HUES6 (cell line): ENCODE results near the gene RAD51B.

Source experiments
- H3K27ac ChIP-seq: 2 replicates; pipeline ENCODE4 v1.7.0; 2013; ENCODE audit warnings: low read depth, mild to moderate bottlenecking, low read length, inconsistent platforms
- H3K27me3 ChIP-seq: 2 replicates; pipeline ENCODE4 v1.6.1; 2013; ENCODE audit warnings: low read length; ENCODE audit not compliant: control insufficient read depth, insufficient read depth
- H3K36me3 ChIP-seq: 2 replicates; pipeline ENCODE4 v1.6.1; 2013; ENCODE audit warnings: low read length; ENCODE audit not compliant: control insufficient read depth, insufficient read depth
- H3K4me1 ChIP-seq: 2 replicates; pipeline ENCODE4 v1.6.1; 2013; ENCODE audit warnings: low read length; ENCODE audit not compliant: control insufficient read depth, insufficient read depth
- H3K4me3 ChIP-seq: 2 replicates; pipeline ENCODE4 v1.5.1; 2013; ENCODE audit warnings: low read depth, low read length
- H3K9ac ChIP-seq: one replicate; pipeline ENCODE4 v1.6.1; 2013; ENCODE audit warnings: mild to moderate bottlenecking, low read length
- H3K9me3 ChIP-seq: 2 replicates; pipeline ENCODE4 v1.6.1; 2013; ENCODE audit warnings: low read depth, low read length; ENCODE audit not compliant: control insufficient read depth, insufficient read depth

Gene RAD51B

DNA sequence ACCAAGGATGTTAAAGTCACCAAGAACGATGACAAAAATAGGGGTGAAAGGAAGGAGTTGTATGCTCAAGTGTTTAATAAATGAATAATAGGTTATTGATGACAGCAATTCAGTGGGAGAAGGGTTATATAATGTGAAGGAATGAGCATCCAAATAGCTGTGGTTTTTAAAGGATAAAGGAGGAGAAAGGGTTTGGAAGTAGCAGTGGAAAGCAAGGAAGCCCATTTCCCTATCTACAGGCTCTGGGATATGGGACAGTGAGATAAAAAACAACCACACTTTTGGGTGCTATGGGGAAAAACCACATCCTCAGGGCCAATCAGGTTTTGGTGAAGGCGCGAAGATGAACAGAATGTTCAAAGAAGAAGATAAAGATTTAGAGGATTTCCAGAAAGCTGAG, 714.7 kb downstream of the RAD51B start:
- H3K9ac ChIP-seq: no peak overlapping the region
- no peaks in the 10 kb centered on the region for H3K36me3 ChIP-seq
- H3K4me3 ChIP-seq: no peak overlapping the region
- H3K27me3 ChIP-seq: no peaks in the 10 kb centered on the region
- H3K4me1 ChIP-seq: peaks cover 4% of the 10 kb centered on the region; the same call in 1 of the 2 replicates
- H3K9me3 ChIP-seq: peaks cover 23% of the 10 kb centered on the region; the same call in 1 of the 2 replicates
- H3K27ac ChIP-seq: no peak overlapping the region

DNA sequence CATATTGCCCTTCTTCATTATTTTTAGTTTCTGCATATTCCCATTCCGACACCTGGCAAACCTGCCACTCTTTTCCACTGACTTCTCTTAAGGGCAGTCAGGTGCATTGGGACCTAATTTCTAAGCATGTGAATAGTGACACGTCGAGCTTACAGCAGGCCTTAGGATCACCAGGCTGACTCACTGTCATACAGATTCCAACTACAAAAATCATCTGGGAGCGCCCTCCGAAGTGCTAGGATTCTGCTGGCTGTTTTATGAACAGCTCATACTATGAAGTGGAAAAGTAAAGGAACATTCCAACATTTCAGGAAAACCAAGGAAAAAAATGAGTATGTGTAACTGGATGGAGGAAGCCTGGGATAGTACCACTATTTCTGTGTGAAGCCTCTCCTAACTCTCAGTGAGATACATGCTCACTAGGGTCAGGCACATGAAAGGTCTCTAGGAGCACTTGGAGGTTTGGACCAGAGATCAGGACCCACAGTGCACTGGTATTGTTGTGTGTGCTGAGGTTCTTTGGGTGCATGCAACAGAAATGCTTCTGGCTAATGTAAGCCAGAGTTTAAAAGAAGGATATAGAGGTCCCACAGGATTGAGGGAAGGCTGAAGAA, 715.9 kb downstream of the RAD51B start:
- H3K9me3 ChIP-seq: peaks cover 12% of the 10 kb centered on the region; the same call in 1 of the 2 replicates
- H3K27ac ChIP-seq: no peak overlapping the region
- H3K36me3 ChIP-seq: no peaks in the 10 kb centered on the region
- H3K9ac ChIP-seq: no peak overlapping the region
- peaks cover 6% of the 10 kb centered on the region; the same call in 1 of the 2 replicates for H3K4me1 ChIP-seq
- H3K4me3 ChIP-seq: no peak overlapping the region
- H3K27me3 ChIP-seq: no peaks in the 10 kb centered on the region

DNA sequence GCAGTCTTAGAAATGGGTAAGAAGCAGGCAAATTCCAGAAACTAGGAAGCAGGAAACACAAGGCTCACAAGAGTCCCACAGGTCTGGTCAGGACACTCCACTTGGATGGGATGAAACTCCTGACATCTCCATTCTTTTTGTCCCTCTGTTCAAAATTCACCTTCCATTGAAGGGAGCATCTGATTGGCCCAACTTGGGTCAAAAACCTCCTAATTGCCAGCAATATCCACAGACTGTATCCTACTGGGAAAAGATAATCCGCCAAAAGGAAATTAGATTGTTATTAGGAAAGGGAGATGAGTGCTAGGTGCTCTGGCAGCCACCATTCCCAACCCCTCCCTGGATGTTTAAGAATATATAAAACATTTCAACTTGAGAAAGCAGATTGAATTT, 716.4 kb downstream of the RAD51B start:
- H3K4me3 ChIP-seq: no peak overlapping the region
- peaks cover 8% of the 10 kb centered on the region; the same call in 1 of the 2 replicates for H3K9me3 ChIP-seq
- H3K27me3 ChIP-seq: no peaks in the 10 kb centered on the region
- H3K36me3 ChIP-seq: no peaks in the 10 kb centered on the region
- H3K27ac ChIP-seq: no peak overlapping the region
- H3K4me1 ChIP-seq: peaks cover 6% of the 10 kb centered on the region; the same call in 1 of the 2 replicates
- H3K9ac ChIP-seq: no peak overlapping the region

DNA sequence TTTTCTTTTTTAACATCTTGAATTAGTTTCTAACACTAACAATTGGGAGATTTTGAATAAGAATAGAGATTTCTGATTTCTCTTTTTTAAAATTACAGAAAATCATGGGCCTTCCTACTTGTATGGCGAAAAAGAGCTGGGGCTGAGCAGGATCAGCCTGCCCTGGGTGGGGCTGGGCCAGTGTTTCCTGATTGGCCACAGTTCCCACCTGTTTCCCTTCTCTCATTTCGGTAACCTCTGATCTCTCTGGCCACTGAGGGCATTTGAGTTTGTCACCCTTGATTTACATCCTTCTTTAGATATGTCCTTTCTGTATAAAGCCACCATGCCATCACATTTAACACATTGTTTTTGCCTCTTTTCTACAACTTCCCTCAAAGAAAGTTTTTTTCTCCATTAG, 719.1 kb downstream of the RAD51B start:
- Histone ChIP-seq H3K4me1 (peaks cover 6% of the 10 kb centered on the region; the same call in 1 of the 2 replicates), H3K9me3 (no peaks in the 10 kb centered on the region)

DNA sequence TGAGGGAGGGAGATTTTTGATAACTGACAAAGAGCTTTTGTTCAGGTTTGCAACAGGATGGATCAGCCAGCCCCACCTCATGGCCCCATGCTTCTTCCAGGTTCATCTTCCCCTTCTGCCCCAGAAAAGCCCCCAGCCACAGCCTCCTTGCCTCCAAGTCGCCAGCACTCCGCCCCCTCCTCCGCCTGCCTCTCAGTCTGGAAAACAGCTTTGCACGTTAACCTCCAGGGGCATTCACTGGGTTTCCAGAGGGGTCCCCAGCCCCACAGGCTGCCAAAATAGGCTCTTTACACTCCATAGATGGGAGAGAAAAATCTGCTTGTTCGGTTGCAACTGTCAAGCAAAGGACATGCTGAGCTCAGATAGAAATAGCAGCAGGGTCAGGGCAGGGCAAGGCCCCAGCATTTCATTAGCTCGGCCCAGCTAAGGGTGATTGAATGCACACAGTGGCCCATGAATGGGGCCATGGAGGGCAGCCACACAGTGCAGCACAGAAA, 719.7 kb downstream of the RAD51B start:
- Histone ChIP-seq H3K27ac (no peak overlapping the region), H3K4me1 (peaks cover 6% of the 10 kb centered on the region; the same call in 1 of the 2 replicates), H3K27me3 (no peaks in the 10 kb centered on the region), H3K9me3 (no peaks in the 10 kb centered on the region), H3K9ac (no peak overlapping the region), H3K36me3 (no peaks in the 10 kb centered on the region), H3K4me3 (no peak overlapping the region)

More for the DNA sequence above, 719.1 kb downstream of the RAD51B start:
- Histone ChIP-seq H3K36me3 (no peaks in the 10 kb centered on the region), H3K27ac (no peak overlapping the region), H3K9ac (no peak overlapping the region), H3K27me3 (no peaks in the 10 kb centered on the region), H3K4me3 (no peak overlapping the region)

DNA sequence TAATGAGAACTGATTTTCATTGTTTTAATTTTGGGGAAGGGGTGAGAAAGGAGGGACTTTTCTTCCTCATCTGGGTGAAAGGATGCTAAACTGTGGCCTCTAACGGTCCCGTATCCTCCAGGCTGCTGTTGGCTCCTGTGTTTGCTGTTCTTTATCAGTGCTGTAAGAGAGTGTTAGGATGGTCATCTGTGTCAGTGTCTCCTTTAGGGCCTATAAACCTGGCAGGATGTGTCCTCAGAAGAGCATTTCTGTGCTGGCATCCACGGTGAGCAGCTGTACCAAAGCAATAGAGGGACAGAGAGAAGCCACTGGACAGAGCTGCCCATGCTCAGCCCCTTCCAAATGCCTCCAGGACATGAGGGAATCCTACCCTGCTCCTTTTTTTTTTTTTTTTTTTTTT, 720.2 kb downstream of the RAD51B start:
- Histone ChIP-seq H3K9ac (no peak overlapping the region), H3K27ac (no peak overlapping the region), H3K27me3 (no peaks in the 10 kb centered on the region), H3K36me3 (no peaks in the 10 kb centered on the region), H3K4me1 (peaks cover 6% of the 10 kb centered on the region; the same call in 1 of the 2 replicates), H3K9me3 (no peaks in the 10 kb centered on the region), H3K4me3 (no peak overlapping the region)

DNA sequence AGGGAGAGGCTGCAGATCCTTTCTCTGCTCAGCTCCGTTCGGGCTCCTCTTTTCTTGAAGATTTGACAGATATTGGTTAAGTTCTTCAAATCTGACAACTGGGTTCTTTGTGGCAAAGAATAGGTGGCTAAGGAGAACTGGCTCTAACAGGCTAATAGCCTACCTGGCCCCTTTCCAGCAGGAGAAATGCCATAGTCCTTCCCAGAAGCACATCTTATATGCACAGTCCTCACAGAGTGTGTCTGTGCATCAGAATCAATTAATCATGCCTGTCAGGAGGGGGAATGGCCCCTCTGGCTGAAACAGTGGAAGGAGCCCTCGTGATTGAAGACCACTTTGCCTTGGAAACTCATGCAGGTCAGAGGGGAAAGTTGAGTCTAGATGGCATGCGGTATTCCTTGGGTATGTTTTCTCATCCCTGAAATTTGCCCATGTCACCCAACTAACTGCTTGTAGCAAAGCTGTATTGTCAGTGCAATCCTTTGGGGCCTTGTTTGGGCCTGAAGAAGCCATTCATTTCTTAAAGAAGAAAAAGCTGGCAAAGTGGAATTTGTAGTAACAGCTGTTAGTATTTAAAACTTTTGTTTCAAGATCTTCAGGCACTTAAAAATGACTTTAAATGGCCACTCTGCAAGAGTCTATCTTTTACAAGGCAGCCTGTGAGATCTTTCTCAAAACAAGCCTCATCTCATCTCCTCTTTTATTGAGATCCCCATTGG, 721.8 kb downstream of the RAD51B start:
- Histone ChIP-seq H3K9ac (no peak overlapping the region), H3K27ac (no peak overlapping the region), H3K27me3 (no peaks in the 10 kb centered on the region), H3K9me3 (no peaks in the 10 kb centered on the region), H3K36me3 (no peaks in the 10 kb centered on the region), H3K4me3 (no peak overlapping the region), H3K4me1 (peaks cover 6% of the 10 kb centered on the region; the same call in 1 of the 2 replicates)

DNA sequence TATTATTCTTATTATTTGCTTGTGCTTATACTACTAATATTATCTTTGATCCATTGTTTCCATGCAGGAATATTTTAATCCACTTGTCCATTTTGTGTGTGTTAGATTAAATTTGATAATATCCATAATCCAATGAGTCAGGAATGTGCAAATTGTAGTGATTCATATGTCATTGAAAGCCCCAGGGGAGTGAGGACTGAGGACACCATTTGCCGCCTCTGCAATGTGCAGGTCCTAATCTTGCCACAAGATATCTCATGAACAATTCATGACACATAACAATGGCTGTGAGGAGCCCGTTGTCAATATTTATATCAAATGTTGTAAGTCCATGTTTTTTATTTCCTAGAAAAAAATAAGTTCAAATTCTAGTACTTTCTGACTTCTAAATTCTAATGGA, 722.8 kb downstream of the RAD51B start:
- Histone ChIP-seq H3K9ac (no peak overlapping the region), H3K4me1 (peaks cover 9% of the 10 kb centered on the region; the same call in 1 of the 2 replicates), H3K27ac (no peak overlapping the region), H3K27me3 (no peaks in the 10 kb centered on the region), H3K4me3 (no peak overlapping the region), H3K9me3 (no peaks in the 10 kb centered on the region), H3K36me3 (no peaks in the 10 kb centered on the region)

DNA sequence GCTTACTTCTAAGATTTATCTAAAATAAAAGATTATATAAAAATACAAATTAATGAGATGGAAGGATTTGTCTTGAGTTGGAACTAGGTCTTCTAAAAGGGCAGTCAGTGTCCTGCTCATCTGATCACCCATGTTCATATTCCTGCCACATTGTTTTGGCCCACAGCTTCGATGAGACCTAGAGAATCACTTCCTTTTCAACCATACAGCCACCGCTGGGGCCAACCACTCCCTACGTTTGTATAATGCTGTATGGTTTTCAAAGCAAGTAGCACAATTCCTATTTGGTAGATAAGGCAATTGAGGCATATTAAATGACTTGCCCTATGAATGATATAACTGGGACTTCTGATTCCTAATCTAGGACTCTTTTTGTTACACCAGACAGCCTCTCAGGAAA, 723.9 kb downstream of the RAD51B start:
- Histone ChIP-seq H3K9ac (no peak overlapping the region), H3K36me3 (no peaks in the 10 kb centered on the region), H3K4me3 (no peak overlapping the region), H3K9me3 (no peaks in the 10 kb centered on the region), H3K27ac (no peak overlapping the region), H3K27me3 (no peaks in the 10 kb centered on the region), H3K4me1 (peaks cover 21% of the 10 kb centered on the region)

DNA sequence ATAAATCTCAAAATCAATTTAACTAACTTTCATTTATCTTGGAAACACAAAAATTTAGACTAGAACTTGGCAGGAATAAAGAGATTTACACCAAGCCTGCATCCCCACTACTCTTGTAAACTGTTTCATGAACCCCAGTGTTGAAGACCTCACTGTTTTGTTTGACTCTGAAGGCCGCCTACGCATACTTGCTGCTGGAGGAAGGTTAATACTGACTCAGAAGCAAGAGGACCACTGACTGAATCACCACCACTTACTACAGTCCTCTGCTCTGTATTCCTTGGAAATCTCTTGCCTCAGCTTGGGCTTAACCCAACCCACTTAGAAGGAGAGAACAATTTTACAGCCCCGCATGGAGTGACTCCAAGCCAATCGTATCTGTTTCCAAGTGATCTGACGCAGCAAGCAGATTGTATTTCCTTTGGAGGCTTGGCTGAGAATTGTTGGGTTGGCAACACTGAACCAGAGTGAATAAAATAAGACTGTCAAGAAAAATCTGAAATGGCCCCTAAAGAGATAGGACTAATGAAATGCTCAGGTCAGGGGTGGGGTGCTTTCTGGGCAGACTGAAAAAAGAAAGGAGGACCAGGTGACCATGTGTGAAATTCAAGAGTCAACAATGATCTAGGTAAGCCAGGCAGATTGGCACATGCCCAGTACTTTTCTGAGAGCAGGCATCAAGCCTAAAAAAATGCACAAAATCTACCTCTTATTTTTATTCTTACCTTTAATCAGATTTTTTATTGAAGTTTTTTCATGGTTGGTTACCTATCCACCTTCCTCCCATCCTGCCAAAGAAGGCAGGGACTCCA, 724.7 kb downstream of the RAD51B start:
- no peak overlapping the region for H3K9ac ChIP-seq
- H3K4me1 ChIP-seq: peaks cover 23% of the 10 kb centered on the region
- no peaks in the 10 kb centered on the region for H3K9me3 ChIP-seq
- no peaks in the 10 kb centered on the region for H3K36me3 ChIP-seq
- H3K27ac ChIP-seq: no peak overlapping the region
- H3K27me3 ChIP-seq: no peaks in the 10 kb centered on the region
- no peak overlapping the region for H3K4me3 ChIP-seq
